Smooth muscle cell of the brain vasculature (primary cell): ENCODE data around the gene S1PR2.
A peak's percentile ranks its signal among the peaks of the same experiment; 100 is the strongest.
"Not testable (repeated sequence)": the region's sequence is repeated elsewhere in the genome, so short reads cannot be mapped to it uniquely, and the experiment has no call there.

Source experiments
- DNase-seq: peaks from one replicate; pipeline ENCODE4 v3.0.0-alpha.2; 2012; ENCODE audit warnings: low read depth, low spot score

S1PR2 gene

GRCh38 chr19:10254244-10254643 is 23.1 kb upstream of the S1PR2 start:
- DNase-seq, result no peak

- no peak for DNase-seq
These were observed 21.6 kb upstream of the S1PR2 start for GRCh38 chr19:10252707-10253106.

- DNase-seq, result peak; percentile 95
These were observed 20.9 kb upstream of the S1PR2 start, which contains the start of gene MRPL4 for GRCh38 chr19:10251792-10252694. TSS of gene MRPL4 (plus strand) at chr19:10252214. CDS start at chr19:10252254, 40 bp downstream.

GRCh38 chr19:10246511-10246910 is 15.4 kb upstream of the S1PR2 start:
- DNase-seq, result no peak

- DNase-seq, result no peak
These were observed 14.2 kb upstream of the S1PR2 start for GRCh38 chr19:10245189-10245939.

GRCh38 chr19:10243606-10244005 is 12.5 kb upstream of the S1PR2 start:
- DNase-seq, result no peak

- not testable (repeated sequence) for DNase-seq
These were observed 10.8 kb upstream of the S1PR2 start for GRCh38 chr19:10241826-10242449.

GRCh38 chr19:10238172-10238783 is 7.1 kb upstream of the S1PR2 start:
- DNase-seq, result no peak

GRCh38 chr19:10237702-10238101 is 6.6 kb upstream of the S1PR2 start:
- DNase-seq, result no peak

- not testable (repeated sequence) for DNase-seq
These were observed 4.3 kb upstream of the S1PR2 start for GRCh38 chr19:10235409-10235808.

- DNase-seq, result no peak
These were observed 3.9 kb upstream of the S1PR2 start for GRCh38 chr19:10235003-10235402.

GRCh38 chr19:10233946-10234345 is 2.8 kb upstream of the S1PR2 start:
- DNase-seq, result no peak

- DNase-seq, result no peak
These were observed 589 bp upstream of the S1PR2 start for GRCh38 chr19:10231612-10232228.

- DNase-seq, result no peak
These were observed 814 bp downstream of the S1PR2 start for GRCh38 chr19:10230173-10230860.

GRCh38 chr19:10228920-10229319 is 2.2 kb downstream of the S1PR2 start:
- DNase-seq, result no peak

GRCh38 chr19:10228393-10228792 is 2.7 kb downstream of the S1PR2 start:
- no peak for DNase-seq

- no peak for DNase-seq
These were observed 3.8 kb downstream of the S1PR2 start for GRCh38 chr19:10227026-10227971.

GRCh38 chr19:10226376-10227025 is 4.6 kb downstream of the S1PR2 start:
- DNase-seq, result no peak

- DNase-seq, result no peak
These were observed 5.1 kb downstream of the S1PR2 start for GRCh38 chr19:10226021-10226375.
